ENCODE results near the gene PIMREG. TPM values are rescaled to one million over a fixed set of nuclear protein-coding genes. Genes with fewer than 3 reads are reported as not detected.

PIMREG gene
- polyA plus RNA-seq, 3 donors from 2014 or later: 1.4 to 1.6 (median 1.5) TPM

GRCh38 chr17:6458460-6458950 lies 14.2 kb downstream of the PIMREG start:
- peaks cover 2 to 13% (median 3%) of the 10 kb centered on the region in 3 donors for H3K27me3 Mint-ChIP-seq (ENCODE audit: low read depth in 3 of 3)
- no peak overlapping the region for H3K27ac Mint-ChIP-seq
- H3K4me3 Mint-ChIP-seq: no peak overlapping the region
- no peaks in the 10 kb centered on the region for H3K9me3 Mint-ChIP-seq
- no peaks in the 10 kb centered on the region for H3K36me3 Mint-ChIP-seq
- no peak for DNase-seq
- peaks cover 13 to 19% of the 10 kb centered on the region in 2 donors for H3K4me1 Mint-ChIP-seq

- no peak for DNase-seq
- no peak overlapping the region for H3K4me3 Mint-ChIP-seq
- H3K4me1 Mint-ChIP-seq: peaks cover 5 to 11% of the 10 kb centered on the region in 2 donors
- no peaks in the 10 kb centered on the region for H3K36me3 Mint-ChIP-seq
- peaks cover 2 to 11% (median 3%) of the 10 kb centered on the region in 3 donors for H3K27me3 Mint-ChIP-seq (ENCODE audit: low read depth in 3 of 3)
- no peak overlapping the region for H3K27ac Mint-ChIP-seq
- no peaks in the 10 kb centered on the region for H3K9me3 Mint-ChIP-seq
Observed at GRCh38 chr17:6460531-6461161, 16.4 kb downstream of the PIMREG start.

GRCh38 chr17:6461246-6461645 lies 17.0 kb downstream of the PIMREG start:
- Mint-ChIP-seq H3K4me3 (no peak overlapping the region), H3K36me3 (no peaks in the 10 kb centered on the region), H3K9me3 (no peaks in the 10 kb centered on the region), H3K4me1 (peaks cover 4 to 10% of the 10 kb centered on the region in 2 donors), H3K27ac (no peak overlapping the region), H3K27me3 (ENCODE audit: low read depth in 3 of 3) (peaks cover 2 to 13% (median 3%) of the 10 kb centered on the region in 3 donors)
- DNase-seq: no peak

- Mint-ChIP-seq H3K27ac (no peak overlapping the region), H3K4me1 (peaks cover 0 to 3% of the 10 kb centered on the region in 2 donors), H3K4me3 (no peak overlapping the region), H3K9me3 (no peaks in the 10 kb centered on the region), H3K36me3 (no peaks in the 10 kb centered on the region), H3K27me3 (ENCODE audit: low read depth in 3 of 3) (peaks cover 0 to 11% (median 3%) of the 10 kb centered on the region in 3 donors)
- DNase-seq: no peak
Observed at GRCh38 chr17:6461792-6462524, 17.7 kb downstream of the PIMREG start.

- Mint-ChIP-seq H3K4me1 (no peaks in the 10 kb centered on the region), H3K36me3 (no peaks in the 10 kb centered on the region), H3K4me3 (no peak overlapping the region), H3K27me3 (ENCODE audit: low read depth in 3 of 3) (peaks cover 0 to 11% (median 3%) of the 10 kb centered on the region in 3 donors), H3K9me3 (no peaks in the 10 kb centered on the region), H3K27ac (no peak overlapping the region)
- DNase-seq: no peak
Observed at GRCh38 chr17:6462692-6463091, 18.4 kb downstream of the PIMREG start.

- H3K4me3 Mint-ChIP-seq: no peak overlapping the region
- H3K36me3 Mint-ChIP-seq: no peaks in the 10 kb centered on the region
- no peaks in the 10 kb centered on the region for H3K9me3 Mint-ChIP-seq
- peaks cover 2 to 11% (median 3%) of the 10 kb centered on the region in 3 donors for H3K27me3 Mint-ChIP-seq (ENCODE audit: low read depth in 3 of 3)
- no peak for DNase-seq
- no peaks in the 10 kb centered on the region for H3K4me1 Mint-ChIP-seq
- no peak overlapping the region for H3K27ac Mint-ChIP-seq
Observed at GRCh38 chr17:6463616-6464445, 19.6 kb downstream of the PIMREG start.

GRCh38 chr17:6464446-6465041 lies 20.3 kb downstream of the PIMREG start:
- no peaks in the 10 kb centered on the region for H3K36me3 Mint-ChIP-seq
- H3K4me3 Mint-ChIP-seq: no peak overlapping the region
- H3K27ac Mint-ChIP-seq: no peak overlapping the region
- no peaks in the 10 kb centered on the region for H3K4me1 Mint-ChIP-seq
- H3K27me3 Mint-ChIP-seq (ENCODE audit: low read depth in 3 of 3): peaks cover 3 to 11% (median 3%) of the 10 kb centered on the region in 3 donors
- H3K9me3 Mint-ChIP-seq: no peaks in the 10 kb centered on the region
- no peak for DNase-seq

- no peaks in the 10 kb centered on the region for H3K36me3 Mint-ChIP-seq
- no peak overlapping the region for H3K4me3 Mint-ChIP-seq
- H3K9me3 Mint-ChIP-seq: no peaks in the 10 kb centered on the region
- no peak for DNase-seq
- peak overlapping the region in 1 of 6 donors; percentile 36 for H3K27ac Mint-ChIP-seq
- H3K4me1 Mint-ChIP-seq: no peaks in the 10 kb centered on the region
- peaks cover 3 to 7% (median 3%) of the 10 kb centered on the region in 3 donors for H3K27me3 Mint-ChIP-seq (ENCODE audit: low read depth in 3 of 3)
Observed at GRCh38 chr17:6465206-6466003, 21.1 kb downstream of the PIMREG start.

- Mint-ChIP-seq H3K27me3 (ENCODE audit: low read depth in 3 of 3) (peaks cover 3 to 5% (median 3%) of the 10 kb centered on the region in 3 donors), H3K9me3 (no peaks in the 10 kb centered on the region), H3K4me3 (no peak overlapping the region), H3K27ac (no peak overlapping the region), H3K36me3 (no peaks in the 10 kb centered on the region), H3K4me1 (no peaks in the 10 kb centered on the region)
- DNase-seq: no peak
Observed at GRCh38 chr17:6467567-6467966, 23.3 kb downstream of the PIMREG start.

GRCh38 chr17:6468051-6468790 lies 24.0 kb downstream of the PIMREG start:
- Mint-ChIP-seq H3K9me3 (no peaks in the 10 kb centered on the region), H3K36me3 (no peaks in the 10 kb centered on the region), H3K4me1 (no peaks in the 10 kb centered on the region), H3K27ac (no peak overlapping the region), H3K27me3 (ENCODE audit: low read depth in 3 of 3) (peaks cover 3 to 6% (median 4%) of the 10 kb centered on the region in 3 donors), H3K4me3 (no peak overlapping the region)
- DNase-seq: no peak

GRCh38 chr17:6470146-6470718 lies 26.0 kb downstream of the PIMREG start:
- Mint-ChIP-seq H3K27me3 (ENCODE audit: low read depth in 3 of 3) (peaks cover 3 to 6% (median 4%) of the 10 kb centered on the region in 3 donors), H3K4me1 (no peaks in the 10 kb centered on the region), H3K9me3 (no peaks in the 10 kb centered on the region), H3K36me3 (no peaks in the 10 kb centered on the region), H3K27ac (no peak overlapping the region), H3K4me3 (no peak overlapping the region)
- no peak for DNase-seq
